Common myeloid progenitor, CD34-positive (primary cell): ENCODE measurements around the gene ENO4.

ENCODE experiments used
- CTCF ChIA-PET: fragments of 350-600 bp; sonication (Branson Sonifier 250); formaldehyde crosslinking; loops from one replicate; lab custom pipeline; 2021; ENCODE audit warnings: antibody characterized with exemption; lab: Charles Lee
- POLR2A ChIA-PET: fragments of 350-600 bp; sonication (Branson Sonifier 250); formaldehyde crosslinking; loops from one replicate; lab custom pipeline; 2021; ENCODE audit warnings: antibody characterized with exemption; lab: Charles Lee
- DNase-seq, 3 donors: peaks; one replicate each; pipeline versions ENCODE4 v3.0.0 to v3.0.0-alpha.2; 2013
- H3K27ac ChIP-seq, 2 experiments: 1 replicate in 1 of 2; 2 replicates in 1 of 2; pipeline ENCODE4 v1.7.0; 2013; ENCODE audit warnings: inconsistent platforms in 2 of 2, low read length in 2 of 2, mild to moderate bottlenecking in 2 of 2, low read depth in 1 of 2, moderate library complexity in 1 of 2; ENCODE audit not compliant: severe bottlenecking in 2 of 2, insufficient read depth in 1 of 2, poor library complexity in 1 of 2
- H3K27me3 ChIP-seq, 5 experiments: replicated peaks in 2 of 5; 1 replicate in 3 of 5; 2 replicates in 2 of 5; pipeline versions ENCODE4 v1.6.1 to v1.7.0; 2013; ENCODE audit warnings: low read length in 4 of 5, mild to moderate bottlenecking in 2 of 5, moderate library complexity in 2 of 5, inconsistent platforms in 1 of 5; ENCODE audit not compliant: insufficient read depth in 5 of 5, control insufficient read depth in 4 of 5
- H3K36me3 ChIP-seq, 4 experiments: 1 replicate in 2 of 4; 2 replicates in 2 of 4; pipeline versions ENCODE4 v1.6.1 to v1.7.0; 2013; ENCODE audit warnings: low read length in 3 of 4, control low read depth in 1 of 4, mild to moderate bottlenecking in 1 of 4; ENCODE audit not compliant: control insufficient read depth in 4 of 4, insufficient read depth in 4 of 4
- H3K4me1 ChIP-seq, 4 experiments: 1 replicate in 3 of 4; 2 replicates in 1 of 4; pipeline versions ENCODE4 v1.6.1 to v1.7.1; 2013; ENCODE audit warnings: low read length in 3 of 4, mild to moderate bottlenecking in 3 of 4, control low read depth in 1 of 4, inconsistent platforms in 1 of 4, moderate library complexity in 1 of 4; ENCODE audit not compliant: control insufficient read depth in 4 of 4, insufficient read depth in 4 of 4; ENCODE audit errors: control extremely low read depth in 1 of 4
- H3K4me3 ChIP-seq, 7 experiments: 1 replicate in 4 of 7; 2 replicates in 3 of 7; pipeline versions ENCODE4 v1.5.1 to v1.7.0; 2013; ENCODE audit warnings: mild to moderate bottlenecking in 7 of 7, low read length in 6 of 7, moderate library complexity in 6 of 7, inconsistent platforms in 2 of 7, low read depth in 2 of 7, control low read depth in 1 of 7; ENCODE audit not compliant: insufficient read depth in 4 of 7, control insufficient read depth in 1 of 7; ENCODE audit errors: extremely low read depth in 1 of 7
- H3K9me3 ChIP-seq, 5 experiments: 1 replicate in 4 of 5; 2 replicates in 1 of 5; pipeline versions ENCODE4 v1.6.1 to v1.7.1; 2013; ENCODE audit warnings: low read length in 4 of 5, mild to moderate bottlenecking in 2 of 5, inconsistent platforms in 1 of 5, low read depth in 1 of 5, moderate library complexity in 1 of 5; ENCODE audit not compliant: control insufficient read depth in 4 of 5, insufficient read depth in 2 of 5; ENCODE audit errors: control extremely low read depth in 1 of 5
- WGBS: methylation state at CpG from one replicate; pipeline ENCODE4 v1.1.5; 2013; ENCODE audit not compliant: insufficient coverage; 5-methylcytosine and 5-hydroxymethylcytosine counted together

ENO4 gene

GRCh38 chr10:116836902-116837523 is 12.3 kb upstream of the ENO4 start:
- DNase-seq: peak in 1 of 3 donors; percentile 17
- H3K4me3 ChIP-seq: no peak overlapping the region
- 100% methylated on average over 1 of the region's 8 CpGs for WGBS
- ChIA-PET POLR2A (no interaction called here), CTCF (interaction anchor here (1.2 to 2.9 kb wide), 5 partner anchors 9 to 337 kb away, joined by 5 to 23 read pairs (median 8); no protein-coding TSS in a partner anchor)
- H3K36me3 ChIP-seq: no peaks in the 10 kb centered on the region
- H3K9me3 ChIP-seq: no peaks in the 10 kb centered on the region
- H3K27ac ChIP-seq: no peak overlapping the region
- peaks cover 0 to 2% (median 0%) of the 10 kb centered on the region in 5 experiments for H3K27me3 ChIP-seq
- no peaks in the 10 kb centered on the region for H3K4me1 ChIP-seq

GRCh38 chr10:116838143-116838725 is 11.1 kb upstream of the ENO4 start:
- CTCF ChIA-PET: interaction anchor here (0.8 to 2.6 kb wide), 4 partner anchors 10 to 59 kb away, joined by 3 to 8 read pairs (median 4); partner anchors contain the start of gene ENO4
- no peak for DNase-seq
- WGBS: 98% methylated on average over 4 of the region's 5 CpGs

GRCh38 chr10:116840389-116841075 is 8.8 kb upstream of the ENO4 start:
- Histone ChIP-seq H3K27me3 (peaks cover 0 to 2% (median 0%) of the 10 kb centered on the region in 5 experiments), H3K36me3 (no peaks in the 10 kb centered on the region), H3K27ac (no peak overlapping the region), H3K4me1 (no peaks in the 10 kb centered on the region), H3K9me3 (no peaks in the 10 kb centered on the region), H3K4me3 (no peak overlapping the region)
- no peak for DNase-seq
- POLR2A ChIA-PET: no interaction called here
- WGBS: 96% methylated on average over 4 of the region's 6 CpGs
- CTCF ChIA-PET: interaction anchor here (1.7 kb wide), 1 partner anchor 335 kb away, joined by 6 read pairs; no protein-coding TSS in a partner anchor

More at GRCh38 chr10:116838143-116838725, 11.1 kb upstream of the ENO4 start:
- no peak overlapping the region for H3K27ac ChIP-seq
- POLR2A ChIA-PET: no interaction called here
- peaks cover 0 to 2% (median 0%) of the 10 kb centered on the region in 5 experiments for H3K27me3 ChIP-seq
- no peaks in the 10 kb centered on the region for H3K36me3 ChIP-seq
- H3K4me3 ChIP-seq: no peak overlapping the region
- no peaks in the 10 kb centered on the region for H3K9me3 ChIP-seq
- H3K4me1 ChIP-seq: no peaks in the 10 kb centered on the region

- ChIA-PET CTCF (no interaction called here), POLR2A (no interaction called here)
- Histone ChIP-seq H3K27ac (no peak overlapping the region), H3K27me3 (peaks cover 0 to 10% (median 2%) of the 10 kb centered on the region in 5 experiments), H3K9me3 (no peaks in the 10 kb centered on the region), H3K4me3 (no peak overlapping the region), H3K4me1 (peaks cover 4 to 26% (median 15%) of the 10 kb centered on the region in 4 experiments), H3K36me3 (no peaks in the 10 kb centered on the region)
- WGBS: no CpG with 5 or more reads among the region's 2 CpGs
- DNase-seq: peak in 1 of 3 donors; percentile 12
Measured at GRCh38 chr10:116845823-116846222, 3.5 kb upstream of the ENO4 start.

GRCh38 chr10:116848032-116848943 is 1.0 kb upstream of the ENO4 start:
- H3K4me3 ChIP-seq: peak overlapping the region; percentile 60 to 85 (median 74)
- peak; percentile 38 to 81 (median 76) for DNase-seq

GRCh38 chr10:116848944-116849247 is 403 bp upstream of the ENO4 start:
- Histone ChIP-seq H3K4me1 (peaks cover 4 to 26% (median 15%) of the 10 kb centered on the region in 4 experiments), H3K9me3 (no peaks in the 10 kb centered on the region), H3K4me3 (peak overlapping the region; percentile 60 to 85 (median 74)), H3K27ac (peak overlapping the region in 1 of 2 experiments; percentile 40), H3K36me3 (no peaks in the 10 kb centered on the region), H3K27me3 (peaks cover 0 to 10% (median 2%) of the 10 kb centered on the region in 5 experiments)
- CTCF ChIA-PET: interaction anchor here (0.9 to 1.7 kb wide), 4 partner anchors 10 to 319 kb away, joined by 3 to 4 read pairs (median 4); no protein-coding TSS in a partner anchor
- whole genome bisulfite sequencing: 0% methylated on average over 21 of the region's 23 CpGs
- peak; percentile 12 to 64 (median 38) for DNase-seq
- POLR2A ChIA-PET: no interaction called here

More at GRCh38 chr10:116848032-116848943, 1.0 kb upstream of the ENO4 start:
- H3K9me3 ChIP-seq: no peaks in the 10 kb centered on the region
- H3K27me3 ChIP-seq: peaks cover 0 to 10% (median 2%) of the 10 kb centered on the region in 5 experiments
- 5% methylated on average over 13 of the region's 17 CpGs for WGBS
- ChIA-PET CTCF (interaction anchor here (0.9 to 1.7 kb wide), 4 partner anchors 10 to 320 kb away, joined by 3 to 4 read pairs (median 4); no protein-coding TSS in a partner anchor), POLR2A (no interaction called here)
- H3K4me1 ChIP-seq: peaks cover 4 to 26% (median 15%) of the 10 kb centered on the region in 4 experiments
- no peak overlapping the region for H3K27ac ChIP-seq
- no peaks in the 10 kb centered on the region for H3K36me3 ChIP-seq
